Measurements from ENCODE around the gene APOC3.

DNA sequence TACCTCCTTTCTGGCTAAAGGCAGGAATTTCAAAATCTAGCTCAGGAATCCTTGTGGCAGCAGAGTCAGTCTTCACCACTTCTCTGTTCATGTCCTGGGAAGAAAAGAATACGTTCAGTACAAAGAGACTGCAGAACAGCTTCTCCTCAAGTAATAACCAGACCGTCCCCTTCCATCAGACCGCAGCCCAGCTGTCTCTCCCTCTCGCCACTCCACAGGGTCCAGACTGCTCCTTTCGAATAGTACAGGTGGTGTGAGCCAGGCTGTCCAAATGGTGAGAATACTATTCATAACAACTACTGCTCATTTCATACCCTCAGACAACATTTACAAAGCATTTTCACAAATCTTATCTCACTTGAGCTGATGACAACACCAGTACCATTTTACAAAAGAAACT, 42.7 kb upstream of the APOC3 start:
- no peak for TF ChIP-seq POLR2AphosphoS5 (IDR thresholded peaks at IDR 0.05)
- TF ChIP-seq, protein P1, sequence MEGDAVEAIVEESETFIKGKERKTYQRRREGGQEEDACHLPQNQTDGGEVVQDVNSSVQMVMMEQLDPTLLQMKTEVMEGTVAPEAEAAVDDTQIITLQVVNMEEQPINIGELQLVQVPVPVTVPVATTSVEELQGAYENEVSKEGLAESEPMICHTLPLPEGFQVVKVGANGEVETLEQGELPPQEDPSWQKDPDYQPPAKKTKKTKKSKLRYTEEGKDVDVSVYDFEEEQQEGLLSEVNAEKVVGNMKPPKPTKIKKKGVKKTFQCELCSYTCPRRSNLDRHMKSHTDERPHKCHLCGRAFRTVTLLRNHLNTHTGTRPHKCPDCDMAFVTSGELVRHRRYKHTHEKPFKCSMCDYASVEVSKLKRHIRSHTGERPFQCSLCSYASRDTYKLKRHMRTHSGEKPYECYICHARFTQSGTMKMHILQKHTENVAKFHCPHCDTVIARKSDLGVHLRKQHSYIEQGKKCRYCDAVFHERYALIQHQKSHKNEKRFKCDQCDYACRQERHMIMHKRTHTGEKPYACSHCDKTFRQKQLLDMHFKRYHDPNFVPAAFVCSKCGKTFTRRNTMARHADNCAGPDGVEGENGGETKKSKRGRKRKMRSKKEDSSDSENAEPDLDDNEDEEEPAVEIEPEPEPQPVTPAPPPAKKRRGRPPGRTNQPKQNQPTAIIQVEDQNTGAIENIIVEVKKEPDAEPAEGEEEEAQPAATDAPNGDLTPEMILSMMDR (IDR thresholded peaks at IDR 0.05), result no peak
- no peak for TF ChIP-seq POLR2A (IDR thresholded peaks at IDR 0.05)

All from prostate gland (tissue), 2 donors.